CD4-positive, alpha-beta T cell (primary cell): ENCODE results near the gene NTM. TPM values are rescaled to one million over a fixed set of nuclear protein-coding genes. Genes with fewer than 3 reads are reported as not detected.

Experiments used
- ATAC-seq: fragments of 200-7000 bp; cut with Tn5 transposase; one replicate; pipeline ENCODE4 v1.10.0; 2022; ENCODE audit warnings: mild to moderate bottlenecking; ENCODE audit not compliant: poor library complexity
- CTCF ChIA-PET: fragments of 350-600 bp; sonication (Branson Sonifier 250); formaldehyde crosslinking; loops from one replicate; lab custom pipeline; 2021; ENCODE audit warnings: antibody characterized with exemption, inconsistent platforms; lab: Charles Lee
- POLR2A ChIA-PET: fragments of 350-600 bp; sonication (Branson Sonifier 250); formaldehyde crosslinking; loops from one replicate; lab custom pipeline; 2021; ENCODE audit warnings: antibody characterized with exemption, inconsistent platforms; lab: Charles Lee
- DNase-seq, 14 experiments: peaks; one replicate each; pipeline ENCODE4 v3.0.0-alpha.2; 2013 to 2020; ENCODE audit warnings: mixed read lengths in 2 of 14
- H3K27ac ChIP-seq, 2 donors: one replicate each; pipeline versions ENCODE4 v1.5.1 to v1.7.0; 2013; ENCODE audit warnings: low read length in 2 of 2, low read depth in 1 of 2, mild to moderate bottlenecking in 1 of 2
- H3K27me3 ChIP-seq, 2 experiments: 1 replicate in 1 of 2; 2 replicates in 1 of 2; pipeline versions ENCODE4 v1.6.1 to v1.7.0; 2013; ENCODE audit warnings: low read length in 2 of 2, control low read depth in 1 of 2, mild to moderate bottlenecking in 1 of 2, moderate library complexity in 1 of 2; ENCODE audit not compliant: insufficient read depth in 2 of 2, control insufficient read depth in 1 of 2
- H3K36me3 ChIP-seq: one replicate; pipeline ENCODE4 v1.6.1; 2013; ENCODE audit warnings: low read length, control low read depth; ENCODE audit not compliant: insufficient read depth
- H3K4me1 ChIP-seq: one replicate; pipeline ENCODE4 v1.6.1; 2013; ENCODE audit warnings: low read length, control low read depth; ENCODE audit not compliant: insufficient read depth
- H3K4me3 ChIP-seq: one replicate; pipeline ENCODE4 v1.5.1; 2013; ENCODE audit warnings: mild to moderate bottlenecking, low read length, moderate library complexity
- H3K9me3 ChIP-seq, 2 experiments: 1 replicate in 1 of 2; 2 replicates in 1 of 2; pipeline versions ENCODE4 v1.6.1 to v1.7.0; 2013; ENCODE audit warnings: low read length in 2 of 2, mild to moderate bottlenecking in 2 of 2, control low read depth in 1 of 2, moderate library complexity in 1 of 2; ENCODE audit not compliant: control insufficient read depth in 1 of 2, insufficient read depth in 1 of 2
- H3K27ac Mint-ChIP-seq: one replicate; pipeline ENCODE4 v1.8.0; 2020; ENCODE audit warnings: mixed read lengths
- H3K27me3 Mint-ChIP-seq: one replicate; pipeline ENCODE4 v1.8.0; 2021; ENCODE audit warnings: mixed read lengths
- H3K36me3 Mint-ChIP-seq: one replicate; pipeline ENCODE4 v1.8.0; 2021; ENCODE audit warnings: low read depth, mixed read lengths
- H3K4me1 Mint-ChIP-seq: one replicate; pipeline ENCODE4 v1.8.0; 2021; ENCODE audit warnings: low read depth, mixed read lengths
- H3K4me3 Mint-ChIP-seq: one replicate; pipeline ENCODE4 v1.8.0; 2020; ENCODE audit warnings: mild to moderate bottlenecking, mixed read lengths
- H3K9me3 Mint-ChIP-seq: one replicate; pipeline ENCODE4 v1.8.0; 2020; ENCODE audit warnings: mixed read lengths
- CTCF ChIP-seq: fragments of 200-600 bp; IDR thresholded peaks from one replicate; pipeline ENCODE4 v1.8.0; 2022; ENCODE audit warnings: antibody characterized with exemption, mild to moderate bottlenecking
- intact Hi-C, 2 experiments: fragments of 100-400 bp; cut with DNase I in 1 of 2; cut with micrococcal nuclease in 1 of 2; formaldehyde crosslinking; loops; one replicate each; pipeline versions ENCODE4 v1.15.1 to v1.9.0; 2023 to 2025; cut with DNase I, micrococcal nuclease
- total RNA-seq, 174 experiments: library from RNA in 2 of 174; stranded (reverse) in 2 of 174; gene quantifications; one replicate each; pipeline ENCODE4 v1.2.3 and lab custom pipeline; 2021 to 2026

NTM gene
- total RNA-seq, 2 experiments from 2014 or later, result not detected

- H3K27ac ChIP-seq, result no peak overlapping the region
- ATAC-seq (no peak), DNase-seq (no peak)
- H3K27me3 Mint-ChIP-seq, result peaks cover 52% of the 10 kb centered on the region
- H3K4me1 Mint-ChIP-seq, result no peaks in the 10 kb centered on the region
- H3K4me1 ChIP-seq, result peaks cover 4% of the 10 kb centered on the region
- intact Hi-C loops, result no loop called here
- CTCF ChIA-PET, result no interaction called here
- no peak for TF ChIP-seq CTCF
- H3K4me3 ChIP-seq, result no peak overlapping the region
- H3K9me3 ChIP-seq, result peaks cover 0 to 38% of the 10 kb centered on the region in 2 experiments
- no peak overlapping the region for H3K27ac Mint-ChIP-seq
- H3K36me3 Mint-ChIP-seq, result no peaks in the 10 kb centered on the region
- no peak overlapping the region for H3K4me3 Mint-ChIP-seq
- no peaks in the 10 kb centered on the region for H3K9me3 Mint-ChIP-seq
- H3K36me3 ChIP-seq, result no peaks in the 10 kb centered on the region
- peaks cover 5 to 8% of the 10 kb centered on the region in 2 experiments for H3K27me3 ChIP-seq
- POLR2A ChIA-PET, result no interaction called here
Observed at GRCh38 chr11:131690776-131691175, 320.4 kb downstream of the NTM start.

GRCh38 chr11:131691181-131692041 lies 321.0 kb downstream of the NTM start:
- DNase-seq, result peak in 2 of 14 experiments; percentile 27 to 31
- Mint-ChIP-seq H3K9me3 (no peaks in the 10 kb centered on the region), H3K36me3 (no peaks in the 10 kb centered on the region), H3K27ac (no peak overlapping the region), H3K27me3 (peaks cover 55% of the 10 kb centered on the region), H3K4me1 (no peaks in the 10 kb centered on the region), H3K4me3 (no peak overlapping the region)
- ChIA-PET CTCF (no interaction called here), POLR2A (no interaction called here)
- intact Hi-C loops, result no loop called here
- ATAC-seq, result peak; percentile 24
- H3K36me3 ChIP-seq, result no peaks in the 10 kb centered on the region
- peaks cover 0 to 38% of the 10 kb centered on the region in 2 experiments for H3K9me3 ChIP-seq
- peak; percentile 13 for TF ChIP-seq CTCF
- no peak overlapping the region for H3K27ac ChIP-seq
- H3K27me3 ChIP-seq, result peaks cover 8 to 11% of the 10 kb centered on the region in 2 experiments
- H3K4me3 ChIP-seq, result no peak overlapping the region
- H3K4me1 ChIP-seq, result peaks cover 4% of the 10 kb centered on the region

- H3K9me3 Mint-ChIP-seq, result no peaks in the 10 kb centered on the region
- Histone ChIP-seq H3K4me1 (peaks cover 4% of the 10 kb centered on the region), H3K9me3 (peaks cover 0 to 31% of the 10 kb centered on the region in 2 experiments), H3K4me3 (no peak overlapping the region), H3K27me3 (peaks cover 8 to 12% of the 10 kb centered on the region in 2 experiments), H3K36me3 (no peaks in the 10 kb centered on the region), H3K27ac (no peak overlapping the region)
- CTCF ChIA-PET, result no interaction called here
- no peak overlapping the region for H3K27ac Mint-ChIP-seq
- DNase-seq (no peak), ATAC-seq (no peak)
- no peaks in the 10 kb centered on the region for H3K4me1 Mint-ChIP-seq
- intact Hi-C loops, result no loop called here
- H3K4me3 Mint-ChIP-seq, result no peak overlapping the region
- POLR2A ChIA-PET, result no interaction called here
- H3K36me3 Mint-ChIP-seq, result no peaks in the 10 kb centered on the region
- TF ChIP-seq CTCF, result no peak
- H3K27me3 Mint-ChIP-seq, result peaks cover 60% of the 10 kb centered on the region
Observed at GRCh38 chr11:131692151-131692550, 321.7 kb downstream of the NTM start.
